Spinal cord (tissue), 10 donors: ENCODE data around the gene PSAT1. TPM values are rescaled to one million over a fixed set of nuclear protein-coding genes. Genes with fewer than 3 reads are reported as not detected.

Experiments used
- DNase-seq, 6 donors: peaks; one replicate each; pipeline versions ENCODE4 v3.0.0 to v3.0.0-alpha.2; 2013 to 2015; ENCODE audit warnings: low spot score in 6 of 6, low read depth in 4 of 6
- H3K27ac ChIP-seq: one replicate; pipeline ENCODE4 v1.5.1; 2013; ENCODE audit warnings: low read depth, low read length, control low read depth
- H3K27me3 ChIP-seq: one replicate; pipeline ENCODE4 v1.6.1; 2013; ENCODE audit warnings: low read length; ENCODE audit not compliant: control insufficient read depth, insufficient read depth
- H3K36me3 ChIP-seq: one replicate; pipeline ENCODE4 v1.6.1; 2013; ENCODE audit warnings: low read length; ENCODE audit not compliant: control insufficient read depth, insufficient read depth
- H3K4me1 ChIP-seq: one replicate; pipeline ENCODE4 v1.6.1; 2013; ENCODE audit warnings: low read length; ENCODE audit not compliant: control insufficient read depth, insufficient read depth
- H3K4me3 ChIP-seq: one replicate; pipeline ENCODE4 v1.5.1; 2013; ENCODE audit warnings: low read depth, low read length, control low read depth
- H3K9me3 ChIP-seq: one replicate; pipeline ENCODE4 v1.6.1; 2013; ENCODE audit warnings: low read length; ENCODE audit not compliant: control insufficient read depth, insufficient read depth
- WGBS: methylation state at CpG from one replicate; pipeline ENCODE4 v1.1.5; 2013; ENCODE audit warnings: missing lambda C conversion rate; ENCODE audit not compliant: insufficient coverage; 5-methylcytosine and 5-hydroxymethylcytosine counted together
- polyA plus RNA-seq, 2 donors: library from polyadenylated mRNA; unstranded; fragments of 120-200 nt; gene quantifications; one replicate each; pipeline ENCODE4 v1.2.1, GENCODE V29; 2013; ENCODE audit not compliant: insufficient read length in 2 of 2
- total RNA-seq, 2 donors: library from RNA; depleted of rRNA in 1 of 2; stranded (reverse); fragments of 120-200 nt in 1 of 2; fragments of >200 nt in 1 of 2; gene quantifications; one replicate each; pipeline versions ENCODE4 v1.2.3 to v1.2.4, GENCODE V29; 2013 to 2014
- donor health status: healthy.

The PSAT1 gene
- total and polyA plus RNA-seq, 4 donors: 86.7 to 328 (median 180) TPM

- no peak overlapping the region for H3K4me3 ChIP-seq
- peaks cover 12% of the 10 kb centered on the region for H3K36me3 ChIP-seq
- no peak for DNase-seq
- no peaks in the 10 kb centered on the region for H3K27me3 ChIP-seq
- H3K27ac ChIP-seq: no peak overlapping the region
- H3K4me1 ChIP-seq: no peaks in the 10 kb centered on the region
- no peaks in the 10 kb centered on the region for H3K9me3 ChIP-seq
- WGBS: no CpG with 5 or more reads among the region's 4 CpGs
Observed at GRCh38 chr9:78356634-78357033, 59.7 kb downstream of the PSAT1 start.

- Histone ChIP-seq H3K4me1 (no peaks in the 10 kb centered on the region), H3K4me3 (no peak overlapping the region), H3K27ac (no peak overlapping the region), H3K9me3 (no peaks in the 10 kb centered on the region), H3K27me3 (no peaks in the 10 kb centered on the region), H3K36me3 (peaks cover 12% of the 10 kb centered on the region)
- DNase-seq: no peak
- 96% methylated on average over 20 of the region's 23 CpGs for WGBS
Observed at GRCh38 chr9:78357165-78357873, 60.4 kb downstream of the PSAT1 start.

DNA sequence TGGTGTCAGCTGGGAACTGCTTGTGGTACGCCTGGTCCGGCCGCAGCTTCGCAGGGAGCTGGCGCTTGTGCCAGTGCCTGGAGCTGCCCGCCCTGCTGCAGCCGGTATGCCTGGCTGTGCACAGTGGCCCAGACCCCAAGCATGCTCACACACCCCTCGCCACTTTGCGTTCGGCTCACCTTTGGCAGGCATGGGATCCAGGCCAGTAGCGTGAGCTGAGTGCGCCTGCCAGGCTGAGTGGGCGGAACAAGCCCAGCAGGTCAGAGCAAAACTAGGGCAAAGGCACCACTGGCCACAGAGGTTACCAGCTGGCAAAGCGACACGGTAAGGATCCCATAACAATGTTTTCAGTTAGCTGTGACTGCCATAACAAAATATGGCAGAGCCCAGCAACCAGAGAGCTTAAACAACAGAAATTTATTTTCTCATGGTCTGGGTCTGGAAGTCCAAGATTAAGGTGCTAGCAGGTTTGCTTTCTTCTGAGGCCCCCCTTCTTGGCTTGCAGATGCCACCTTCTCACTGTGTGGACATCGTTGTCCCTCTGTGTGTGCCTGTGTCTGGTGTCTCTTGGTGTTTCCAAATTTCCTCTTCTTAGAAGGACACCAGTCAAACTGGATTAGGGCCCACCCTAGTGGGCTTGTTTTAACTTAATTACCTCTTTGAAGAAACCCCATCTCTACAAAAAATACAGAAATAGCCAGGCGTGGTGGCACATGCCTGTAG, 61.6 kb downstream of the PSAT1 start:
- no peak for DNase-seq
- H3K27ac ChIP-seq: no peak overlapping the region

DNA sequence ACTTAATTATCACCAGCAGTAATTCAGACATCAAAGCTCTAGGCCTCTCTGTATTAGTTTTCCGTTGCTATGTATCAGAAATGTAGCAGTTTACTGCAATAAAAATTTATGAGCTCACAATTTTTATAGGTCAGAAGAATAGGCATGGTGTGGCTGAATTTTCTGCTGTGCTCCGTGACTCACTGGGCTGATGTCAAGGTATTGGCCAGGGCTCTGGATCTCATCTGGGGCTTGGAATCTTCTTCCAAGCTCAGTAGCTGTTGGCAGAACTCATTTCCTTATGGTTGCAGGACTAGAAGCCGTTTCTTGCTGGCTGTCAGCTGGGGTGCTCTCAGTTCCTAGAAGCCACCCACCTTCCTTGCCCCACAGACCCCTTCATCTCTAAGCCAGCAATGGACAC, 66.3 kb downstream of the PSAT1 start:
- Histone ChIP-seq H3K9me3 (no peaks in the 10 kb centered on the region), H3K36me3 (peaks cover 3% of the 10 kb centered on the region), H3K4me3 (no peak overlapping the region), H3K27me3 (no peaks in the 10 kb centered on the region), H3K4me1 (no peaks in the 10 kb centered on the region), H3K27ac (no peak overlapping the region)
- DNase-seq: no peak
- WGBS: 81% methylated on average over 2 of the region's 3 CpGs

More for the DNA sequence above, 61.6 kb downstream of the PSAT1 start:
- Histone ChIP-seq H3K36me3 (peaks cover 12% of the 10 kb centered on the region), H3K27me3 (no peaks in the 10 kb centered on the region), H3K9me3 (no peaks in the 10 kb centered on the region), H3K4me3 (no peak overlapping the region), H3K4me1 (no peaks in the 10 kb centered on the region)
- WGBS: 94% methylated on average over 17 of the region's 17 CpGs

- H3K9me3 ChIP-seq: no peaks in the 10 kb centered on the region
- no peaks in the 10 kb centered on the region for H3K27me3 ChIP-seq
- no peaks in the 10 kb centered on the region for H3K36me3 ChIP-seq
- no peak overlapping the region for H3K27ac ChIP-seq
- DNase-seq: peak in 3 of 6 donors; percentile 35 to 83 (median 57)
- no peaks in the 10 kb centered on the region for H3K4me1 ChIP-seq
- no CpG with 5 or more reads among the region's 4 CpGs for WGBS
- H3K4me3 ChIP-seq: no peak overlapping the region
Observed at GRCh38 chr9:78365748-78366697, 69.1 kb downstream of the PSAT1 start.

DNA sequence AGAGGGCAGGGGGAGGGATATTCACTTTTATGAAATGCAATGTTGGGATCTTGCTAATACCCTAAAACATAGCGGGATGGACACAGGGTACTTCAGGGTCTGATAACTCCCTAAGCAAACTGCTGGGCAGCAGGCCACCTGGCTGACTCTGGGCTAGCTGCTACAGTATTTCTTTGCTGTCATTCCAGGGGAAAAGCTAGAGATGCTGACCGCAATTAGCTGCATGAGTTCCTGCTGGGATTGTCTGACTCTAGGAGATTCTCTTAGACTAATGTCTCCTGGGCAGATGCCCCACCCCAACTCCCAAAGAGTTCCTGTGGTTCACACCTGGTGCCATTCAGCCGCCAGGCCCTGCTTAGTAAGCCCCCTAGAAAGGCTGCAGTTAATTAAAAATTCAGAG, 69.9 kb downstream of the PSAT1 start:
- H3K9me3 ChIP-seq: no peaks in the 10 kb centered on the region
- H3K36me3 ChIP-seq: no peaks in the 10 kb centered on the region
- no peaks in the 10 kb centered on the region for H3K4me1 ChIP-seq
- no peak overlapping the region for H3K4me3 ChIP-seq
- 67% methylated on average over 3 of the region's 3 CpGs for WGBS
- H3K27me3 ChIP-seq: no peaks in the 10 kb centered on the region
- DNase-seq: peak in 1 of 6 donors; percentile 26
- H3K27ac ChIP-seq: no peak overlapping the region

DNA sequence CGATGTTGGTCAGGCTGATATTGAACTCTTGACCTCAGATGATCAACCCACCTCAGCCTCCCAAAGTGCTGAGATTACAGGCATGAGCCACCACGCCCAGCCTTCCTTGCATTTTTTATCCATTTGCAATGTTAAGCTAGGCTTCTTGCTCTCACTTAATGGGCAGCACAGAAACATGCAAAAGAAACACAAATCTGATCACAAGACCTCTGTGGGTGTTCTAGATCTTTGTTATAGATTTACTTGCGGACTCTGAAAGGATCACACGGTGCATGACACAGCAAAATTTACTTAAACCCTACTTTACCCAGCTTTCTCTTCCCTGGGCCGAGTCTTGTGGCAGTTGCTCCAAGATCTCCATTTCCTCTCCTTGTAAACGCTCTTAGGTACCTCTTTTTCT, 71.3 kb downstream of the PSAT1 start:
- no peaks in the 10 kb centered on the region for H3K27me3 ChIP-seq
- H3K9me3 ChIP-seq: no peaks in the 10 kb centered on the region
- no peaks in the 10 kb centered on the region for H3K36me3 ChIP-seq
- WGBS: 87% methylated on average over 4 of the region's 6 CpGs
- H3K4me3 ChIP-seq: no peak overlapping the region
- DNase-seq: no peak
- H3K4me1 ChIP-seq: no peaks in the 10 kb centered on the region
- H3K27ac ChIP-seq: no peak overlapping the region

DNA sequence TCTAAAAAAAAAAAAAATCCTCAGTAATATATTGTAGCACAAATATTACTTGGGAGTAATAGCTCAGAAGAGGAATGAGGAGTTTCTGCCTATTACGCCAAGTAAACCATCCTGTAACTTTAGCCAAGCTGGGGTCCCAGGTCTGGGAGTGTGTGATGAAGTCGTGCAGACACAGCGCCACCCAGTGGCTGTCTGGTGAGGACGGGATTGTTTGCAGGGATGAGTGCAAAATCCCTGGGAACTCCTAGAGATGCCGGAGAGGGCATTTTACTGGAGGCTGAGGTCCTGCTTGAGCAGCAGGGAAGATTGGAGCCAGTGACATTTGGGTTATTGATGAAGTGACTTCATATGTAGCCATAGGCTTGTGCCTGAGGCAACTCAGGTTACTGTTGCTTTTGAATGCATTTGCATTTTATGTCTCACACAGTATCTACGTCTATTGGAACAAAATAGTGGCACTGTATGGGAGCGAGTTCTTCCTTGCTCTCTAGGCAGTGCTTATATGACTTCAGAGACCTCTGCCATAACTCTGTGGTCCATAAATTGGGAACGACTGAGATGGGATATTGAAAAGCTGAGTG, 72.8 kb downstream of the PSAT1 start:
- no peak overlapping the region for H3K4me3 ChIP-seq
- 9% methylated on average over 4 of the region's 8 CpGs for WGBS

DNA sequence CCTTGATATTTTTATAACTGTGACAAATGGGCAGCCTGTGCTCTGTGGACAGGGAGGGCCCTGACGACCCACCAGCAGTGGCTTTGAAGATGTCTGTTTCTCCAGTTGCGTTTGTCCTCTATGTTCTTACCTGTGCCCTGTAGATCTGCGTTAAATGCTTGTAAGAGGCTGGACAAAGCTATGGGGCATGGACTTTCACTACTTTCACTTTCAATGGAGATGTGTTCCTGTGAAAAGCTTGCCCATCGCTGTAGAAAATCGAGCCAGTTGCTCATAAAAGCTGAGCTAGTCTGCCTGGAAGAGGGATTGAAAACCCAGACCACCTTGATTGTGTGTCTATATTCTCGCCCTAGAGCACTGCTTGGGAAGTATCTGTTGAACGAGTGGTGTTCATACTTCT, 74.1 kb downstream of the PSAT1 start:
- 80% methylated on average over 7 of the region's 7 CpGs for WGBS
- DNase-seq: no peak
- H3K27ac ChIP-seq: no peak overlapping the region
- no peak overlapping the region for H3K4me3 ChIP-seq
- no peaks in the 10 kb centered on the region for H3K27me3 ChIP-seq
- H3K9me3 ChIP-seq: no peaks in the 10 kb centered on the region
- no peaks in the 10 kb centered on the region for H3K4me1 ChIP-seq
- no peaks in the 10 kb centered on the region for H3K36me3 ChIP-seq

More for the DNA sequence above, 72.8 kb downstream of the PSAT1 start:
- Histone ChIP-seq H3K27me3 (no peaks in the 10 kb centered on the region), H3K27ac (no peak overlapping the region), H3K9me3 (no peaks in the 10 kb centered on the region), H3K4me1 (no peaks in the 10 kb centered on the region), H3K36me3 (no peaks in the 10 kb centered on the region)
- DNase-seq: peak; percentile 46 to 90 (median 71)
